ENCODE results near the gene PDE4D.

- TF ChIP-seq CTCF (IDR thresholded peaks at IDR 0.05) (no peak), EZH2 (IDR thresholded peaks at IDR 0.05) (no peak)
Observed at GRCh38 chr5:58968350-58968749, 925.2 kb downstream of the PDE4D start.

Measured in neural progenitor cell (in vitro differentiated cells).